ENCODE results near the gene GATB.

DNA sequence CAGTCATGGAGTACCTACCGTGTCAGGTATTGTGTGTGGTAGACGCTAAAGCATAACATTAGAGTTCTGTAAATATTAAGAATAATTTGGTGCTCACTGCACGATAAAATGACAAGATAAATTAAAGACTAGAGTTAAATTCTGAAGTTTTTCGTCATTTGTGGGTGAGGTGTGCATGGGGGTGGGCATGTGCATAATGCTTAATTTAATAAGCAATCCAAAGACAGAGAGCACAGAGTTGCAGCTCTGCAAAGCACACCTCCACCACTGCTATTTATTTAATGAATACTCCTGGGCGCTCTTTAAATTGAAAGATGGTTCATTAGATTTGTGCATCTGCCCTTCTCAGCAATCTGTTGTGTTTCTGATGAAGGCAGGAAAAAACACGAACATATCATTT, 62.6 kb downstream of the GATB start:
- no peak for TF ChIP-seq POLR2A (IDR thresholded peaks at IDR 0.05; ENCODE audit: low read depth, low read length)
- no peak for TF ChIP-seq EZH2 (IDR thresholded peaks at IDR 0.05; ENCODE audit: borderline replicate concordance, low read depth, low read length, severe bottlenecking)
- TF ChIP-seq, protein P1, sequence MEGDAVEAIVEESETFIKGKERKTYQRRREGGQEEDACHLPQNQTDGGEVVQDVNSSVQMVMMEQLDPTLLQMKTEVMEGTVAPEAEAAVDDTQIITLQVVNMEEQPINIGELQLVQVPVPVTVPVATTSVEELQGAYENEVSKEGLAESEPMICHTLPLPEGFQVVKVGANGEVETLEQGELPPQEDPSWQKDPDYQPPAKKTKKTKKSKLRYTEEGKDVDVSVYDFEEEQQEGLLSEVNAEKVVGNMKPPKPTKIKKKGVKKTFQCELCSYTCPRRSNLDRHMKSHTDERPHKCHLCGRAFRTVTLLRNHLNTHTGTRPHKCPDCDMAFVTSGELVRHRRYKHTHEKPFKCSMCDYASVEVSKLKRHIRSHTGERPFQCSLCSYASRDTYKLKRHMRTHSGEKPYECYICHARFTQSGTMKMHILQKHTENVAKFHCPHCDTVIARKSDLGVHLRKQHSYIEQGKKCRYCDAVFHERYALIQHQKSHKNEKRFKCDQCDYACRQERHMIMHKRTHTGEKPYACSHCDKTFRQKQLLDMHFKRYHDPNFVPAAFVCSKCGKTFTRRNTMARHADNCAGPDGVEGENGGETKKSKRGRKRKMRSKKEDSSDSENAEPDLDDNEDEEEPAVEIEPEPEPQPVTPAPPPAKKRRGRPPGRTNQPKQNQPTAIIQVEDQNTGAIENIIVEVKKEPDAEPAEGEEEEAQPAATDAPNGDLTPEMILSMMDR (IDR thresholded peaks at IDR 0.05; ENCODE audit: extremely low read depth in 1 of 2, insufficient read depth in 1 of 2, low read depth in 1 of 2, low read length in 2 of 2): no peak
- TF ChIP-seq MYC (IDR thresholded peaks at IDR 0.05; ENCODE audit: low read depth, low read length): no peak
- TF ChIP-seq, protein P2, sequence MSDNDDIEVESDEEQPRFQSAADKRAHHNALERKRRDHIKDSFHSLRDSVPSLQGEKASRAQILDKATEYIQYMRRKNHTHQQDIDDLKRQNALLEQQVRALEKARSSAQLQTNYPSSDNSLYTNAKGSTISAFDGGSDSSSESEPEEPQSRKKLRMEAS (IDR thresholded peaks at IDR 0.05; ENCODE audit: insufficient read depth, insufficient read length): no peak
- no peak for TF ChIP-seq POLR2AphosphoS5 (IDR thresholded peaks at IDR 0.05; ENCODE audit: insufficient read depth, low read depth, low read length)
- no peak for TF ChIP-seq GATA2 (IDR thresholded peaks at IDR 0.05; ENCODE audit: insufficient read depth, insufficient read length, low read depth, low read length)
- TF ChIP-seq FOS (IDR thresholded peaks at IDR 0.05; ENCODE audit: borderline replicate concordance, insufficient read depth, low read length): no peak
- TF ChIP-seq JUN (IDR thresholded peaks at IDR 0.05; ENCODE audit: borderline replicate concordance, insufficient read depth, insufficient read length, low read depth): no peak
